IPS DF 6.9 (cell line): ENCODE data around the gene PROCR.
"Not testable (repeated sequence)": the region's sequence is repeated elsewhere in the genome, so short reads cannot be mapped to it uniquely, and the experiment has no call there.

Experiments used
- DNase-seq: peaks from one replicate; pipeline ENCODE4 v3.0.0-alpha.2; 2013; ENCODE audit warnings: low read depth, low spot score
- H3K27ac ChIP-seq: one replicate; pipeline ENCODE4 v1.5.1; 2013; ENCODE audit warnings: low read length, control low read depth
- H3K27me3 ChIP-seq: 2 replicates; pipeline ENCODE4 v1.6.1; 2013; ENCODE audit warnings: mild to moderate bottlenecking, low read length; ENCODE audit not compliant: control insufficient read depth, insufficient read depth
- H3K36me3 ChIP-seq: 2 replicates; pipeline ENCODE4 v1.6.1; 2013; ENCODE audit warnings: low read length; ENCODE audit not compliant: control insufficient read depth, insufficient read depth
- H3K4me1 ChIP-seq: 2 replicates; pipeline ENCODE4 v1.6.1; 2013; ENCODE audit warnings: low read length; ENCODE audit not compliant: control insufficient read depth, insufficient read depth
- H3K4me3 ChIP-seq: 2 replicates; pipeline ENCODE4 v1.5.1; 2013; ENCODE audit warnings: mild to moderate bottlenecking, low read length
- H3K9me3 ChIP-seq: 2 replicates; pipeline ENCODE4 v1.6.1; 2013; ENCODE audit warnings: low read length, inconsistent platforms; ENCODE audit not compliant: control insufficient read depth, insufficient read depth
- WGBS: extraction: QIAGEN DNeasy Blood & Tissue Kit; methylation state at CpG from one replicate; pipeline ENCODE4 v1.1.7; 2013; ENCODE audit warnings: mixed read lengths, missing lambda C conversion rate; ENCODE audit not compliant: insufficient read length, insufficient coverage; 5-methylcytosine and 5-hydroxymethylcytosine counted together

PROCR gene

DNA sequence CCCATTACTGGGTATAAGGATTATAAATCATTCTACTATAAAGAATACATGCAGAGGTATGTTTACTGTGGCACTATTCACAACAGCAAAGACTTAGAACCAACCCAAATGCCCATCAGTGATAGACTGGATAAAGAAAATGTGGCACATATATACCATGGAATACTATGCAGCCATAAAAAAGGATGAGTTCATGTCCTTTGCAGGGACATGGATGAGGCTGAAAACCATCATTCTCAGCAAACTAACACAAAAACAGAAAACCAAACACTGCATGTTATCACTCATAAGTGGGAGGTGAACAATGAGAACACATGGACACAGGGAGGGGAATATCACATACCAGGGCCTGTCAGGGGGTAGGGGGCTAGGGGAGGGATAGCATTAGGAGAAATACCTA is 7.3 kb upstream of the PROCR start:
- H3K27ac ChIP-seq, H3K4me3 ChIP-seq, H3K27me3 ChIP-seq, DNase-seq, H3K36me3 ChIP-seq, H3K9me3 ChIP-seq, H3K4me1 ChIP-seq: not testable (repeated sequence)

GRCh38 chr20:35165221-35166185 is 6.4 kb upstream of the PROCR start:
- no peak overlapping the region for H3K27ac ChIP-seq
- H3K27me3 ChIP-seq: no peaks in the 10 kb centered on the region
- no CpG with 5 or more reads among the region's 4 CpGs for WGBS
- peaks cover 6% of the 10 kb centered on the region for H3K4me1 ChIP-seq
- no peak overlapping the region for H3K4me3 ChIP-seq
- no peak for DNase-seq
- H3K36me3 ChIP-seq: no peaks in the 10 kb centered on the region
- no peaks in the 10 kb centered on the region for H3K9me3 ChIP-seq

DNA sequence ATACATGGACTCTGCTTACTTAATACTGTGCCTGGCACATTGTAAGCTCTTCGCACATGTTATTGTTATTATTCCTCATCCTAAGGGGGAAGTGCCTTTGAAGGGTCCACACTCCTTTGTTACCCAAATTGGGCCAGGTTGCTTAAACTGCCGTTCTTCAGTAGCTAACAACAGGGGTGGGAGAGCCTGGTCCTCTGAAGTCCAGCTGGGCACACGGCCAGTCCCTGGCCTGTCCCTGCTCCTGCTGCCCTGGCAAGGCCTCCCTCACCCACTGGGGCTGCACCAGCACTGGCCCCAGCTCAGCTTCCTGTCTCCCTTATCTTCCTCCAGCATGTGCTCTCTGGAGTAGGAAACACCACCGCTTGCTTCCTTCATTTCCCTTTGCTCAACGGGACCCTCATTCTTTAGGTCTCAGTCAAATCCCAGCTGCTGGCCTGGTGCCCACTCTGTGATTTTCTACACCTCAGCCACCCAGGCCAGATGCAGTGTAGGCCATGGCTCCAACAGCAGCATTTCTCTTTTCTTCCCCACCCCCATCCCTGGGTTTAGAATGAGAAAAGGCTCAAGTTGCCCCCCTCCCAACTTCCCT is 5.5 kb upstream of the PROCR start:
- no peak for DNase-seq
- Histone ChIP-seq H3K9me3 (no peaks in the 10 kb centered on the region), H3K4me1 (peaks cover 6% of the 10 kb centered on the region), H3K27me3 (no peaks in the 10 kb centered on the region), H3K27ac (no peak overlapping the region), H3K4me3 (no peak overlapping the region), H3K36me3 (no peaks in the 10 kb centered on the region)
- no CpG with 5 or more reads among the region's 5 CpGs for WGBS

GRCh38 chr20:35167787-35168186 is 4.1 kb upstream of the PROCR start:
- Histone ChIP-seq H3K36me3 (no peaks in the 10 kb centered on the region), H3K27me3 (no peaks in the 10 kb centered on the region), H3K27ac (no peak overlapping the region), H3K9me3 (no peaks in the 10 kb centered on the region), H3K4me3 (no peak overlapping the region), H3K4me1 (peaks cover 10% of the 10 kb centered on the region)
- DNase-seq: no peak
- no CpG with 5 or more reads among the region's 1 CpG for WGBS

DNA sequence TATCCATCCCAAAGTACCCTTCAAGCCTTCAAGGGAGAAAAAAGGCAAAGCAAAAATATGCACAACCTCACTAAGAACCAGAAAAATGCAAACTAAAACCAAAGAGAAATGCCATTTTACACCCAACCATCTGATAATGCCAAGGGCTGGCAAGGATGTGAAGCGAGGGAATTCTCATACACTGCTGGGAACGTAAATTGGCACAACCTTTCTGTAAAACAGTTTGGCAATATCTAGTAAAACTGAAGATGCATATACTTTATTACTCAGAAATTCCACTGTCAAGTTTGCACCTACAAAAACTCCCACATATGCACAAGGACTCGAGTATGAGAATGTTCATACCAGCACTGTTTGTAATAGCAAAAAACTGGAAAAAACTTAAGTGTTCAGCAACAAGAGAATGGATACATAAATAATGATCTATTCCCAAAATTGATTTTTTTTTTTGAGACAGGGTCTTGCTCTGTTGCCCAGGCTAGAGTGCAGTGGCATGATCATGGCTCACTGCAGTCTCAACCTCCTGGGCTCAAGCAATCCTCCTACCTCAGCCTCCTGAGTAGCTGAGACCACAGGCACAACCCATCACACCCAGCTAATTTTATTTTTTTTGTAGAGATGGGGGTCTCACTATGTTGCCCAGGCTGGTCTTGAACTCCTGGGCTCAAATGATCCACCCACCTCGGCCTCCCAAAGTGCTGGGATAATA is 3.0 kb upstream of the PROCR start:
- not testable (repeated sequence) for DNase-seq, H3K4me3 ChIP-seq, H3K27me3 ChIP-seq, H3K4me1 ChIP-seq, H3K36me3 ChIP-seq, H3K9me3 ChIP-seq, H3K27ac ChIP-seq
- WGBS: no CpG with 5 or more reads among the region's 4 CpGs

DNA sequence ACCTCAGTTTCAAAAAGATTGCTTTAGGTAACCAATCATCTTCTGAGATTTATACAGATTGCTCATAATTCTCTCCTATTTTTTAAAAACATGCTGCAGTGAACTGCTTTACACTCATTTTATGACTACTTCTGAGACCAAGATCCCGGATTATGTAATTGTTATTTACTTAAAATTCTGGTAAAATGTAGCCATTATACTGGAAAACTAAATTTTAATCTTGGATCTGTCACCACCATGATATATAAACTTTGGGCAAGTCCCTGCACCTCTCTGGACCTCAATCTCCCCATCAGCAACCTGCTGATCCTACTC is 477 bp upstream of the PROCR start:
- H3K4me3 ChIP-seq: no peak overlapping the region
- H3K9me3 ChIP-seq: no peaks in the 10 kb centered on the region
- peaks cover 8% of the 10 kb centered on the region for H3K4me1 ChIP-seq
- WGBS: no CpG with 5 or more reads among the region's 1 CpG
- no peak for DNase-seq
- H3K27ac ChIP-seq: no peak overlapping the region
- no peaks in the 10 kb centered on the region for H3K27me3 ChIP-seq
- no peaks in the 10 kb centered on the region for H3K36me3 ChIP-seq

DNA sequence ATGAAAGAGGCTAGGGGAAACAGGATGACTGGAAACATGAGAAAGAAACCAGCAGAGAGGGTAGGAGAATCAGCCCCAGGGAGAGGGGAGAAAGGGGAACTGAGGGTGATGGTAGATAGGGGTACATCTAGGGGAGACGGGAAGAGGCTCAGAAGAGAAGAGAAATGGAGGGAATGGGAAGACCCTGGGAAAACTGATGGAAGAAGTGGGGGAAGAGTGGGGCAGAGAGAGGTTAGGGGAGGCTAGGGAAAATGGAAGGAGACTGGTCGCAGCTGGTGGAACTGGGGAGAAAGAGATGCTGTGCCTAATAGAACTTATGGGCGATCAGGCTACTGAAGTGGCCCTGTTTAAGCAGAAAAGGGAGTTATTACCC is 548 bp downstream of the PROCR start:
- WGBS: no CpG with 5 or more reads among the region's 3 CpGs
- no peak for DNase-seq
- Histone ChIP-seq H3K36me3 (no peaks in the 10 kb centered on the region), H3K27me3 (no peaks in the 10 kb centered on the region), H3K9me3 (no peaks in the 10 kb centered on the region), H3K4me1 (peaks cover 6% of the 10 kb centered on the region; the same call in 1 of the 2 replicates), H3K4me3 (no peak overlapping the region; the same call in 1 of the 2 replicates), H3K27ac (no peak overlapping the region)

DNA sequence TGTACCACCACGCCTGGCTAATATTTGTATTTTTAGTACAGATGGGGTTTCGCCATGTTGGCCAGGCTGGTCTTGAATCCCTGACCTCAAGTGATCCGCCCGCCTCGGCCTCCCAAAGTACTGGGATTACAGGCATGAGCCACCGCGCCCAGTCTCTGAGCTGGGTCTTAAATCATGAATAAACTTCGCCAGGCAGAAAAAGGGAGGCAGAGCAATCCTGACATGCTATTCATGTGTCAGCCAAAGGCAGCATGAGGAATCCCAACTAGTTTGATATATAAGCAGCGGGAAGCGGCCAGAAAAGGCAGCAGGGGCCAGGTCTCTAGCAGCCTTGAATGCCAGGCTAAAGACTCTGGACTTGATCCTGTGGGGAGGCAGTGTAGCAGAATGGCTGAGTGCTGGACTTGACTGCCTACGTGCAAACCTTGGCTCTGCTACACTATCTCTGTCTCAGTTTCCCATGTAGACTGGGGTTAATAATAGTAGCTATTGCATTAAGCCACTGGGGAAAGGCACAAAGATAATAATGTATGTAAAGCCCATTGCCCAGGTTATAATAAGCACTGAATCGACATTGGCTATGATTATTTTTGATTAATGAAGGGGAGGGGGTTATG is 1.8 kb downstream of the PROCR start:
- no peak for DNase-seq
- no peaks in the 10 kb centered on the region for H3K27me3 ChIP-seq
- peaks cover 6% of the 10 kb centered on the region; the same call in 1 of the 2 replicates for H3K4me1 ChIP-seq
- H3K36me3 ChIP-seq: no peaks in the 10 kb centered on the region
- no peaks in the 10 kb centered on the region for H3K9me3 ChIP-seq
- no peak overlapping the region for H3K27ac ChIP-seq
- no peak overlapping the region for H3K4me3 ChIP-seq
- WGBS: no CpG with 5 or more reads among the region's 12 CpGs

GRCh38 chr20:35174458-35175216 is 2.8 kb downstream of the PROCR start:
- Histone ChIP-seq H3K27me3 (no peaks in the 10 kb centered on the region), H3K9me3 (no peaks in the 10 kb centered on the region), H3K4me3 (no peak overlapping the region), H3K36me3 (no peaks in the 10 kb centered on the region), H3K27ac (no peak overlapping the region), H3K4me1 (peaks cover 6% of the 10 kb centered on the region; the same call in 1 of the 2 replicates)
- WGBS: no CpG with 5 or more reads among the region's 49 CpGs
- DNase-seq: no peak

DNA sequence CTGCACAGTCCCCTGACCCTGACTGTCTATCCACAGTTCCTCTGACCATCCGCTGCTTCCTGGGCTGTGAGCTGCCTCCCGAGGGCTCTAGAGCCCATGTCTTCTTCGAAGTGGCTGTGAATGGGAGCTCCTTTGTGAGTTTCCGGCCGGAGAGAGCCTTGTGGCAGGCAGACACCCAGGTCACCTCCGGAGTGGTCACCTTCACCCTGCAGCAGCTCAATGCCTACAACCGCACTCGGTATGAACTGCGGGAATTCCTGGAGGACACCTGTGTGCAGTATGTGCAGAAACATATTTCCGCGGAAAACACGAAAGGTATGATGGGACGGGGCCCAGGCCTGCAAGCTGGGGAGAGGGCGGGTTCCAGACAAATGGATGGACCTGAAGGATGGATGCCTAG is 4.3 kb downstream of the PROCR start:
- H3K36me3 ChIP-seq: no peaks in the 10 kb centered on the region
- no peaks in the 10 kb centered on the region for H3K9me3 ChIP-seq
- H3K4me3 ChIP-seq: no peak overlapping the region
- no peak overlapping the region for H3K27ac ChIP-seq
- peaks cover 6% of the 10 kb centered on the region; the same call in 1 of the 2 replicates for H3K4me1 ChIP-seq
- WGBS: no CpG with 5 or more reads among the region's 14 CpGs
- DNase-seq: no peak
- H3K27me3 ChIP-seq: no peaks in the 10 kb centered on the region
